Activated CD4-positive, alpha-beta T cell treated with anti-CD3 and anti-CD28 coated beads for 1 hour (primary cell): ENCODE results near the gene PCCA.
"Not testable (repeated sequence)": the region's sequence is repeated elsewhere in the genome, so short reads cannot be mapped to it uniquely, and the experiment has no call there.

Experiments
- DNase-seq: peaks from one replicate; pipeline ENCODE4 v3.0.0-alpha.2; 2020

PCCA gene

GRCh38 chr13:100315522-100315921, 226.6 kb downstream of the PCCA start:
- no peak for DNase-seq

- DNase-seq = not testable (repeated sequence)
Measured at GRCh38 chr13:100318473-100318872, 229.6 kb downstream of the PCCA start.

GRCh38 chr13:100323937-100324336, 235.0 kb downstream of the PCCA start:
- DNase-seq = no peak

DNA sequence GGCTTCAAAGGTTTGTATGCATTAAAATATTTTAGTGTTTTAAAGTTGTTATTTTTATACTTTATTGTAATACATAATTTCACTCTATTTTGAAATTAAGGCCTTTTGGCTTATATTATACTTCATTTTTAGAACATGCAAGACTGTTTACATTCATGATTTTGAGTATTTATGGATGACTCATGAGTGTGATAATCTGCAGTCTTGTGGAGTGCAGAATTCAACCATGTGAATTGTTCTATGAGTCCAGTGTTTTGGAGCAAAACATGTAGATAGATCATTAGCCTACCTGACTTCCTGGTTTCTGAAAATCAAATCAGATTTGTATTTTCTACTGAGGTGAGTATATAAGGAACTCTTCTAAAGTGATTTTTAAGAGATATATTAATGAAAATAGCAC, 241.8 kb downstream of the PCCA start:
- no peak for DNase-seq

- no peak for DNase-seq
Measured at GRCh38 chr13:100333141-100333540, 244.2 kb downstream of the PCCA start.

GRCh38 chr13:100334214-100334613, 245.3 kb downstream of the PCCA start:
- DNase-seq = no peak

- DNase-seq = no peak
Measured at GRCh38 chr13:100336795-100337516, 248.1 kb downstream of the PCCA start.

DNA sequence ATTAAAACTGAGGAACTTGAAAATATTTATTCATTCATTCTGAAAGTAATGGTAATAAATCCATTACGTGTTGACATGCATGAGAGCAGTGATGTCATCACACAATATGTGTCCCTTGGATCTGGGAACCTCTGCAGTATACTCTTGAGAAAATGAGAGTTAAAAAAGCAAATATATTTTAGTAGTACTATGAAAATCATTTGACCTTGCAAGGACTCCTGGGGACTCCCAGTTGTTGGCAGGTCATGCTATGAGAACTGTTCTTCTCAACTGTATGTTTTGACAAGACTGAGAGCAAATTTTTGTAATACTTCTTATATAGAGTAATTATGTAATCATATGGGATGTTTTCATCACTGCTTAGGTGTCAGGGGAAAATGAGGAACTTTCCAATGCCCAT, 249.4 kb downstream of the PCCA start:
- no peak for DNase-seq

DNA sequence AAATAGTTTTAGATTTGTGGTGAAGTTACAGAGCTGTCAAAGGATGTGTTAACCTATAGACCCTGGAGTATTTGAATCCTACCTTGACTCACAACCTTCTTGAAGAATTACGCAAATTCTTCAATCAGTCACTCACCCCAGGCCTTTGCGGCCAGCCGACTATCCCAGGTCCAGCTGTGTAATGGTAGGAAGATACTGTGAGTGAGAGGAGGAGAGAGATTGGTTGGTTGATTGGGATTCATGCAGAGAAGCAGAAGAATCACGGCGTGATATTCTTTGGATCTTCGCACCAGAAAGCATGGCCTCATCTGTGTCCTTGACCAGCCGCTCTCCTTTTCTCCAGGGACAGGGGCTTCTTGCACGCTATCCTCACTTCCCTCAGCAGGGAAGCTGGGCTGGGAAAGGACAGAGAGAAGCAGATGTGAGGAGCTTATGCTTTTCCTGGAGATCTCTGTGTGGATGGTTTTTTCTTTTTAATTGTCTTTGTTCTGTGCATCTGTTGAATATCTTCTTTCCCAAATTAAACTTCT, 250.6 kb downstream of the PCCA start:
- no peak for DNase-seq

DNA sequence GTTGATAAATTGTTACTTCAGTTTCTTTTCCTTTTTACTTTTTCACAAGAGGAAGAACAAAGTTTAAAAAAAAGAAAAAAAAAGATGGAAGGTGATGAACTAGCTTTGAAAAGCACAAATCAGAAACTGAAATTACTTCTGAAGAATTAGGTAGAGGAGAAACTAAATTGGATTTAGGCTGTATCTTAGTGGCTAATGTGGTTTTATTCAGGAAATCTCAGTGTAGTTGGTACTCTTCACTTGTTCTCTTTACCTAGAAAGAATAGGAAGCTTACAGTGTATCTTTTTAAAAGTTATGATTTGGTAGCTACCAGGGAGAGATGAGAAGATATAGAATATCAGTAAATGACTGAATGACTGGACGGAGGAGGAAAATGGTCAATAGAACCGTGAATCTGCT, 252.0 kb downstream of the PCCA start:
- no peak for DNase-seq

DNA sequence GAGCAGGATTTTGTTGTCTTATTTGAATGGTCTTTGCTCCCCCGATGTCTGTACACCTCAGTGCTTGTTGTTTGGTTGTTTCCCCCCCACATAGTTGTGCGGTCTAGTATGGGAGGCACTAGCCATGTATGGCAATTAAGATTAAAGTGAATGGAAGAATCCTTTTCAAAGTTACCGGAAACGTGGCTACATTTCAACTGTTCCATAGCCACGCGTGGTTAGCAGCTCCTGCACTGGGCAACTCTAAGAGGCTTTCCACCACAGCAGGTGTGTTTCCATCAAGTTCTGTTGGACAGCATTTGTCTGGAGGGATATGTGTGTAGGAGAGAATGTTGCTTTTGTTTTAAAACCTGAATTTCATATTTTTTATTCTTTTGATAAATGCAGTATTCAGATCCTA, 252.4 kb downstream of the PCCA start:
- DNase-seq = no peak

DNA sequence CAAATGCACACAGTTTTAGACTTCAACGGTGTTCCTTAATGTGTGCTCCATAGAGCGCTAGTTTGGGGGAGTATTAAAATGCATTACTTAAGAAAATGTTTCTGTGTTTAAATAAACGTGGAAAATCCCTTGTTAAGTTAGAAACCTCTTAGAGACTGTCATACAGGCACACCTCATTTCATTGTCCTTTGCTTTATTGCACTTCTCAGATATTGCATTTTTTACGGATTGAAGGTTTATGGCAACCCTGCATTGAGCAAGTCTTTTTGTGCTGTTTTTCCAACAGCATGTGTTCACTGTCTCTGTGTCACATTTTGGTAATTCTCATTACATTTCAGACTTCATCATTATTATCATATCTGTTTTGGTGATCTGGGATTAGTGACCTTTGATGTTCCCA, 255.7 kb downstream of the PCCA start:
- DNase-seq = no peak

DNA sequence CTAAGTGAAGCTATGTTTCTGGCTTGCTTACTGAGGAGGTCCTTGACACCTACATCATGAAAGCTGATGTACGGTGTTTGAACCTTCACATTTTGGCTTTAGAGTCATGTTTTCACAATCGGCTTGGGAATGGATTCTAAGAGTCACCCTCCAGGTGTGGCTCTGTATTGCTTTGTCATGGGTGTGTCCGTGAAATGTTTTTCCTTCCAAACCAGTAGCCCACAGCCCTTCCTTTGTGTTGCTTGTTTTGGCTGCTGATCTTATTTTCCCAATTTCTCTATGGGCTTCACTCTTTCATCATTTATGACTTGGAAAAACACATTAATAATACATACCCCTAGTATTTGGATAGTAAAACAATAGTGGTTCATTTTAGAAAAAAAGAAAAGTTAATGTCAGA, 259.1 kb downstream of the PCCA start:
- DNase-seq = no peak

GRCh38 chr13:100349594-100349993, 260.7 kb downstream of the PCCA start:
- DNase-seq = no peak

DNA sequence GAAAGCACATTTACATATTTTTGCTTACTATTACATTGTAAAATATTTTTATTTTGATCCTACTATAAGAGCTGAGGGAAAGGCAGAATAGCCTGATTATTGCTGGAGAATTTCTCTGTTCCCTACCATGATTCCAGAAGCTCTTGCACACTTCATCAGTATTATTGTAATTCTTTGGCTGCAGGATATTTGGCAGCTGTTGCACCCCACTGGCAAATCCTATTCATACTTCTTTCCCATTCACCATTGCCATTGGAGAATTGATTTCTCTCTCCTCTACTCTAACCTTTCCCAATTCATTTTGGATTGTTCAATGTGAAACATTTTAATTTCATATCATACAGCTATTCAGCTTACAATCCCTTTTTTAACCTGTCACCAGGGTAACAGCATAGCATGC, 261.7 kb downstream of the PCCA start:
- no peak for DNase-seq

DNA sequence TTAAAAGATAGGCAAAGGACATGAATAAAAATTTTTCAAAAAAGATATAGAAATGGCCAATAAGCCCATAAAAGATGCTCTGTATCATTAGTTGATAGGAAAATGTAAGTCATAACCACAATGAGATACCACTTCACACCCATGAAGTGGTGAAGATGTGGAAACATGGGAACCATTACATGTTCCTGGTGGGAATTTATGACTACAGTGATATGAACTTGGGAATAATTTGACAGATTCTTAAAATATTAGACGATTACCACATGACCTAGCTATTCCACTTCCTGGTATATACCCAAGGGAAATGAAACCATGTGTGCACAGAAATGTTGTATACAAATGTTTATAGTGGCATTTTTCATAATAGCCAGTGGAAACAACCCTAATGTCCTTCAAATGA, 267.5 kb downstream of the PCCA start:
- no peak for DNase-seq

DNA sequence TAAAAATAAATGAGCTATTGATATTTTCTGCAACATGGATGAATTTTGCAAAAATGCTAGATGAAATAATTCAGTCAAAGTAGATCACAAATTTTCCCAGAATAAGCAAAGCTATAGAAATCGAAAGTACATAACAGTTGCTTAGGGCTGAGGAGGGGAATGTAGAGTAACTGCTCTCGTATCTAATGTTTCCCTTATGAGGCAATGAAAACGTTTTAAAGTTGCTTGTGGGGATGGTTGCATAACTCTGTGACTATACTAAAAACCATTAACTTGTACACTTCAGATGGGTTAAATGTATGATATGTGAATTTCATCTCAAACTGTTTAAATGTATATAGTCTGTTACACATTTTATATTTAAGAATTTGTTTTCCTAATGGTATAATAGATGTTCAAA, 268.0 kb downstream of the PCCA start:
- no peak for DNase-seq

DNA sequence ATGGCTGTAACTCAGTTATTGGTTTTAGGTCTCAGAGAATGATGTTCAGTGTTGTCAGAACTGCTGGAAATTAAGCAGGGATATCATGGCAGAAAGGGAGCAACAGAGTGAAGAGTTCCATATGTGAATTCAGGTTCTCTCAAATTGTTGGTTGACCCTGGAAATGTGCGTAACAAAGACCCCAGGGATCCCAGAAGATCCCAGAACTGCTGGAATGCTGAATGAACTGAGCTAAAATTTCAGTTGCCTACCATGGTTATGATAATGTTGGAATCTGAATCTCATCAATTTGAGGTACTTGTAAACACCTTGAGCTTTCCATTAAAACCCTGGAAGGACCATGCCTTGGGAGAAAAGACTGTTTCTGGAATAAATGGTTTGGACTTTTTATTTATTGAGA, 268.9 kb downstream of the PCCA start:
- DNase-seq = no peak

- DNase-seq = no peak
Measured at GRCh38 chr13:100361504-100361903, 272.6 kb downstream of the PCCA start.

DNA sequence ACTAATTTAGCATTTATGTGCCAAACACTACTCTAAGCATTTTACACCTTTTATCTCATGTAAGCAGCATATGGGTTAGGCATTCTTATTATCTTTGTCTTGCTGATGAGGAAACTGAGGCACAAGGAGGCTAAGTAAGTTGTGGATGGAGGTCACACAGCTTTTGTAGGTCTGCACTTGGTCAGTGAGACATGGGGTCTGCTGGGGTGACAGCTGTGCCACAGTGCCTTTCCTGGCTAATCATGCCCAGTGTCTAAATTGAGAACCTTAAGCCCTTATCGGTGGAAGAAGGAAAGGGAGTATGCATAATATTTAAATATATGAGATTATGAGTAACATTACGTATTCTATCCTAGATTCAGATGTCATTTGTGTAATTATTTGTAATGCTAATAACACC, 273.5 kb downstream of the PCCA start:
- no peak for DNase-seq

DNA sequence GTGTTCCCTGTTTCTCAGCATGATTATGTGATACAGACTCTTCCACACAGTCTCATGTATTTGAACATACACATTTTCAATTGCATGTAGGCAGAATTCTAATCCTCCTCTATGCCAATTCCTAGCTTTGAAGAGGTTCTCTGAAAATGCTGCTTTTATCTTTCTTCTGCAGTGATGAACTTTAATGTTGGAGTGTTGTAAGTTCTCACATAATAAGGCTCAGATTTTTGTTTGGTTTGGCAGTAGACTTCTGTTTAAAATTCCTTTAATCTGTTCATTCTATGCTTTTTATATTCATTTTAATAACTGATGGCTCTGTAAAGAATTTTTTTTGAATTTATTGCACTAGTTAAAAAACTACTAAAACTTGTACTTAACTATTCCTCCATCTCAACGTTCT, 273.9 kb downstream of the PCCA start:
- DNase-seq = no peak

GRCh38 chr13:100363285-100363711, 274.4 kb downstream of the PCCA start:
- no peak for DNase-seq

DNA sequence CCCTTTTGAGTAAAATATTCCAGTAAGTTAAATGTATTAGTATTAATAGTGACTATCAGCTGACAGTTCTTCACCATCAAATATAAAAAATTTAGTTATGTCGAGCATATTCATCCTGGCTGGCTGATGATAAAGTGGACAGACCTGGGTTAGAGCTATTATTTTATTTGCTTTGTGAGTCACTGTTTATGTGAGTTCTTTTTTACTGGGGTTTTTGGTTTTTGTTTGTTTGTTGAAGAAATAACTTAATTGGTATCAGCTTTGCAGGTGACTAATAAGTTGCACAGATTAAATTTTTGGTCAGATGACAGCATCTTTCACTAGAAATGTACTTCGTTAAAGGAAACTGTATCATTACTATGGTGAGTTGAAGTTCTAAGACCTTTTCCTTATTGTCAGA, 275.0 kb downstream of the PCCA start:
- no peak for DNase-seq

GRCh38 chr13:100364591-100364990, 275.7 kb downstream of the PCCA start:
- no peak for DNase-seq

DNA sequence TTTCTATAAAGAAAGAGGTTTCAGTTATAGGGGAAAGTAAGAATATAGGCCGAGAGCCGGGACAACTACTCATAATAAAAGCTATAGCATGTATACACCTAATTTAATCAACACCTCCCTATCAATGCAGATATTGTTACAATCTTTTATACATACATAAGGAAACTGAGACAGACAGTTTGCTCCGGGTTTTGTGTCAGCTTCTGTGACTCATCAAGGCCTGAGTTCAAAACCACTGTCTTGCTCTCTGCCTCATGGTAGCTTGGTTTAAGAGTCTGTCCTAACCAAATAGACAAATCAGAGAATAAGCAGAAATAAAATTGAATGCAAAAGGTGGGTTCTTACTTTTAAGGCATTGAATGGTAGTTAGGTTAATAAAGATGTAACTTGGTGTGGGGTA, 276.8 kb downstream of the PCCA start:
- no peak for DNase-seq
